ENCODE measurements around the gene SERPINA12. TPM values are rescaled to one million over a fixed set of nuclear protein-coding genes. Genes with fewer than 3 reads are reported as not detected.

SERPINA12 gene
- total and polyA plus RNA-seq, 4 donors: 0.28 TPM; not detected in 3

DNA sequence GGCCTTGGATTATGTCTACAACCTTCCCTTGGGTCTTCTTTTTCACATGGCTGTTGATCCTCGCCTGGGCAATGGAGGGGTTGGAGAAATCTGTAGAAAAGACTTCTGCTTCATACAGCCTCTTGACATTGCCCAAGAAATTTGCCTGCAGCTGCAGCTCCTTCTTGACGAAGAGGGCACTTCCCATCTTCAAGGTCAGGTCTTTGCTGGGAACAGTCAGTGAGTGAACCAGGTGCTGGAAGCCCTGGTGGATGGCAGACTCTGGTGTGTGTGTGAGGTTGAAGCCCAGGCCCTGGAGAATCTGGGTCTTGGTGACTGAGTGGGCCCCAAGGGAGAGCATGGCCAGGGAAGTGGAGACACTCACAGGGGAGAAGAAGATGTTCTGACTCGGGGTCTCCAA lies 40.0 kb downstream of the SERPINA12 start:
- Histone ChIP-seq H3K4me1 (ENCODE audit: control insufficient read depth in 4 of 4, insufficient read depth in 4 of 4, low read length in 3 of 4) (peaks cover 0 to 7% (median 4%) of the 10 kb centered on the region in 4 donors), H3K36me3 (ENCODE audit: control insufficient read depth in 4 of 4, insufficient read depth in 3 of 4, low read depth in 1 of 4, low read length in 3 of 4) (no peaks in the 10 kb centered on the region), H3K27ac (ENCODE audit: low read depth in 1 of 2, low read length in 2 of 2) (no peak overlapping the region), H3K27me3 (ENCODE audit: control insufficient read depth in 4 of 4, insufficient read depth in 4 of 4, low read length in 3 of 4) (no peaks in the 10 kb centered on the region), H3K9me3 (ENCODE audit: control insufficient read depth in 4 of 4, low read length in 3 of 4) (no peaks in the 10 kb centered on the region), H3K4me3 (ENCODE audit: low read depth in 1 of 3, low read length in 3 of 3) (no peak overlapping the region), H3K9ac (ENCODE audit: low read depth in 1 of 2, low read length in 2 of 2) (no peak overlapping the region)
- TF ChIP-seq, protein P1, sequence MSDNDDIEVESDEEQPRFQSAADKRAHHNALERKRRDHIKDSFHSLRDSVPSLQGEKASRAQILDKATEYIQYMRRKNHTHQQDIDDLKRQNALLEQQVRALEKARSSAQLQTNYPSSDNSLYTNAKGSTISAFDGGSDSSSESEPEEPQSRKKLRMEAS (IDR thresholded peaks at IDR 0.05): no peak
- TF ChIP-seq NR2F2 (IDR thresholded peaks at IDR 0.05): no peak
- TF ChIP-seq TAF1 (conservative IDR thresholded peaks at IDR 0.05): no peak
- no peak for TF ChIP-seq YY1 (IDR thresholded peaks at IDR 0.05)
- TF ChIP-seq GABPA (IDR thresholded peaks at IDR 0.05 in 1 of 2, conservative IDR thresholded peaks at IDR 0.05 in 1 of 2): no peak
- TF ChIP-seq FOXA1 (IDR thresholded peaks at IDR 0.05): no peak
- TF ChIP-seq JUND (IDR thresholded peaks at IDR 0.05): no peak
- no peak for TF ChIP-seq CTCF (IDR thresholded peaks at IDR 0.05; ENCODE audit: low read depth, low read length, missing input control)
- no peak for TF ChIP-seq RXRA (IDR thresholded peaks at IDR 0.05)
- TF ChIP-seq, protein P2, sequence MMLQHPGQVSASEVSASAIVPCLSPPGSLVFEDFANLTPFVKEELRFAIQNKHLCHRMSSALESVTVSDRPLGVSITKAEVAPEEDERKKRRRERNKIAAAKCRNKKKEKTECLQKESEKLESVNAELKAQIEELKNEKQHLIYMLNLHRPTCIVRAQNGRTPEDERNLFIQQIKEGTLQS (IDR thresholded peaks at IDR 0.05): no peak
- no peak for TF ChIP-seq RAD21 (IDR thresholded peaks at IDR 0.05)
- TF ChIP-seq, protein P3, sequence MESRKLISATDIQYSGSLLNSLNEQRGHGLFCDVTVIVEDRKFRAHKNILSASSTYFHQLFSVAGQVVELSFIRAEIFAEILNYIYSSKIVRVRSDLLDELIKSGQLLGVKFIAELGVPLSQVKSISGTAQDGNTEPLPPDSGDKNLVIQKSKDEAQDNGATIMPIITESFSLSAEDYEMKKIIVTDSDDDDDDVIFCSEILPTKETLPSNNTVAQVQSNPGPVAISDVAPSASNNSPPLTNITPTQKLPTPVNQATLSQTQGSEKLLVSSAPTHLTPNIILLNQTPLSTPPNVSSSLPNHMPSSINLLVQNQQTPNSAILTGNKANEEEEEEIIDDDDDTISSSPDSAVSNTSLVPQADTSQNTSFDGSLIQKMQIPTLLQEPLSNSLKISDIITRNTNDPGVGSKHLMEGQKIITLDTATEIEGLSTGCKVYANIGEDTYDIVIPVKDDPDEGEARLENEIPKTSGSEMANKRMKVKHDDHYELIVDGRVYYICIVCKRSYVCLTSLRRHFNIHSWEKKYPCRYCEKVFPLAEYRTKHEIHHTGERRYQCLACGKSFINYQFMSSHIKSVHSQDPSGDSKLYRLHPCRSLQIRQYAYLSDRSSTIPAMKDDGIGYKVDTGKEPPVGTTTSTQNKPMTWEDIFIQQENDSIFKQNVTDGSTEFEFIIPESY (IDR thresholded peaks at IDR 0.05): no peak
- no peak for DNase-seq (ENCODE audit: low spot score)
- WGBS: 96% methylated on average over 3 of the region's 3 CpGs

DNA sequence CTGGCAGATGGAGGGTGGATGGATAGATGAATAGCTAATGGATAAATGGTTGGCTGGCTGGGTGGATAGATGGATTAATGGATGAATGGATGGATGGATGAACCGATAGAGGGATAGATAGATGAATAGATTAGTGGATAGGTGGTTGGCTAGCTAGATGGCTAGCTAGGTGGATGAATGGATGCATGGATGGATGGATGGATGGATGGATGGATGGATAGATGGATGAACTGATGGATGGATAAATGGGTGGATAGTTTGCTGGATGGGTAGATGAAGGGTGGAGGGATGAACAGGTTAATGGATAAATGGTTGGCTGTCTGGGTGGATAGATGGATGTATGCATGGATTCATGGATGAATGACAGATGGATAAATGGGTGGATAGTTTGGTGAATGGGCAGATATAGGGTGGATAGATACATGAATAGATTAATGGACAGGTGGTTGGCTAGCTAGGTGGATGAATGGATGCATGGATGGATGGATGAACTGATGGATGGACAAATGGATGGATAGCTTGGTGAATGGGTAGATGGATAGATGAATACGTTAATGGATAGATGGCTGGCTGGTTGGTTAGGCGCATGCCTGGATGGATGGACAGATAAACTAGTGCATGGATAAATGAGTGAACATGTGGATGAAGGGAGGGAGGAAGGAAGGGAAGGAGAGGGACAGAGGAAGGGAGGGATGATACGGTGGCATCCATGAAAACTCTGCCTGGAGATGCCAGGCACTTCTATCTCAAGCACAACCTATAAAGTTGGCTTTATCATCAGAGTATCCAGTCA lies 41.3 kb downstream of the SERPINA12 start:
- no peak for DNase-seq (ENCODE audit: low spot score)
- no peaks in the 10 kb centered on the region for H3K27me3 ChIP-seq (ENCODE audit: control insufficient read depth in 4 of 4, insufficient read depth in 4 of 4, low read length in 3 of 4)
- H3K36me3 ChIP-seq (ENCODE audit: control insufficient read depth in 4 of 4, insufficient read depth in 3 of 4, low read depth in 1 of 4, low read length in 3 of 4): no peaks in the 10 kb centered on the region
- H3K27ac ChIP-seq (ENCODE audit: low read depth in 1 of 2, low read length in 2 of 2): no peak overlapping the region
- H3K4me3 ChIP-seq (ENCODE audit: low read depth in 1 of 3, low read length in 3 of 3): no peak overlapping the region
- 93% methylated on average over 4 of the region's 4 CpGs for WGBS
- no peak overlapping the region for H3K9ac ChIP-seq (ENCODE audit: low read depth in 1 of 2, low read length in 2 of 2)
- peaks cover 4 to 16% (median 11%) of the 10 kb centered on the region in 4 donors for H3K4me1 ChIP-seq (ENCODE audit: control insufficient read depth in 4 of 4, insufficient read depth in 4 of 4, low read length in 3 of 4)
- H3K9me3 ChIP-seq (ENCODE audit: control insufficient read depth in 4 of 4, low read length in 3 of 4): no peaks in the 10 kb centered on the region
- TF ChIP-seq CTCF (IDR thresholded peaks at IDR 0.05; ENCODE audit: low read depth, low read length, missing input control) (no peak), RAD21 (IDR thresholded peaks at IDR 0.05) (no peak), HNF4G (IDR thresholded peaks at IDR 0.05) (no peak), FOXA2 (IDR thresholded peaks at IDR 0.05) (no peak), TAF1 (conservative IDR thresholded peaks at IDR 0.05) (no peak), HNF4A (conservative IDR thresholded peaks at IDR 0.05) (no peak), YY1 (IDR thresholded peaks at IDR 0.05) (no peak), RXRA (IDR thresholded peaks at IDR 0.05) (no peak), SP1 (IDR thresholded peaks at IDR 0.05) (no peak), JUND (IDR thresholded peaks at IDR 0.05) (no peak), GABPA (IDR thresholded peaks at IDR 0.05 in 1 of 2, conservative IDR thresholded peaks at IDR 0.05 in 1 of 2) (no peak), REST (IDR thresholded peaks at IDR 0.05) (no peak), FOXA1 (IDR thresholded peaks at IDR 0.05) (no peak), NR2F2 (IDR thresholded peaks at IDR 0.05) (no peak)
- TF ChIP-seq, protein P1 (IDR thresholded peaks at IDR 0.05): no peak
- TF ChIP-seq, protein P3 (IDR thresholded peaks at IDR 0.05): no peak
